Mucosa of descending colon (tissue), 3 donors: Measurements from ENCODE around the gene SNX24. TPM values are rescaled to one million over a fixed set of nuclear protein-coding genes. Genes with fewer than 3 reads are reported as not detected.
"Not testable (repeated sequence)": the region's sequence is repeated elsewhere in the genome, so short reads cannot be mapped to it uniquely, and the experiment has no call there.

ENCODE experiments used
- ATAC-seq: fragments of 200-7000 bp; cut with Tn5 transposase; one replicate; pipeline ENCODE4 v1.9.1; 2020; ENCODE audit warnings: mild to moderate bottlenecking, moderate library complexity
- DNase-seq, 3 donors: peaks; one replicate each; pipeline ENCODE4 v3.0.0-alpha.2; 2020
- H3K36me3 ChIP-seq: fragments of 200-600 bp; one replicate; pipeline ENCODE4 v1.8.0; 2021; ENCODE audit warnings: low read depth, mild to moderate bottlenecking
- H3K4me1 ChIP-seq: fragments of 200-600 bp; one replicate; pipeline ENCODE4 v1.8.0; 2021; ENCODE audit warnings: low read depth, mild to moderate bottlenecking
- H3K4me3 ChIP-seq: fragments of 200-600 bp; one replicate; pipeline ENCODE4 v1.8.0; 2021; ENCODE audit warnings: mild to moderate bottlenecking
- H3K9me3 ChIP-seq: fragments of 200-600 bp; one replicate; pipeline ENCODE4 v1.8.0; 2021; ENCODE audit warnings: mild to moderate bottlenecking
- intact Hi-C, 2 donors: fragments of 100-400 bp; cut with DNase I in 1 of 2; cut with micrococcal nuclease in 1 of 2; formaldehyde crosslinking; loops; one replicate each; pipeline versions ENCODE4 v1.11.0 to v1.11.1; 2022; cut with DNase I, micrococcal nuclease
- total RNA-seq, 3 donors: library from RNA; stranded (reverse); fragmentation: NEBNext Ultra II Directional in 2 of 3; extraction: Animal tissue kit (Norgen Biotek cat#: 25700) in 2 of 3; gene quantifications; one replicate each; pipeline versions ENCODE4 v1.2.1 to v1.2.4, GENCODE V29; 2021 to 2023
- TF ChIP-seq, protein P1 (sequence below): fragments of 200-600 bp; IDR thresholded peaks from one replicate; pipeline ENCODE4 v1.8.0; 2022; ENCODE audit warnings: antibody characterized with exemption, mild to moderate bottlenecking
- donor health status: DM: no; HTN: no; CAD: no; lungs with moderate emphysema.
- donor health status: DM: no; HTN: no; CAD: no.
- donor health status: DM: no; HTN: yes; CAD: no.

The SNX24 gene
- total RNA-seq, 3 donors from 2014 or later: 15.4 to 17.5 (median 15.7) TPM

DNA sequence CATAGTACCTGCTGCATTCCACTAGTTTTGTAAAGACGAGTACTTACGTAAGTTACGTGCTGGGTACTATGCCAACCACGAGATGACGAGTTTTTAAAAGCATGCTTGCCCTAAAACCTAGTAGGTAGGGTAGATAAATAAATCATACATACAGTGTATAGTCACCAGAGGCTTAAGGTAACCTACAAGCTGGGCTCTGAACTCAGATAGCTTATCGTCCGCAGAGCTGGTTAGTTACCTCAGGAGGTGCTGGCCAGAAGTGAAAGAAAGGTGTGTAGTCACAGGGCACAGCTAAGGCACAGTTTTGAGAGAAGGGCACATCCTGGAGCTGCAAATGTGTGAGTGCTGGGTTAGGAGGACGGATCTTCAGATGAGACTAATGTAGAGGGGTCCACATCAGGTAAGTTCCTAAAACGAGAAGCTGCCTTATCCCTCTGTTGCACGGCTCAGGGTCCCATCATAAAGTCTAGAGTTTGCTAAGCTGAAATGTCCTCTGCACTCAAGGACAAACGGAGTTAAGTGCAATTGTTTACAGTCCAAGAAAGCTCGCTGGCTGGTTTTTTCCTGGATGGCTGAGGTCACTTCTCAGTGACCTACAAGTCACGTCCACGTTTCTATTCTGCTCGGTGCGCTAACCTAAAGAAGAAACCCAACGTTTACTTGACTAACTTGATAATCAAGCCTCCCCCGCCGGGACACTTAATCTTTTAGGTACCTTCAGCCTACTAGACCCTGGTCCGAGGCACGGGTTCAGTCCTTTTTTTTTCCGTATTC, 1.1 kb upstream of the SNX24 start:
- H3K9me3 ChIP-seq: no peaks in the 10 kb centered on the region
- ATAC-seq (peak; percentile 50), DNase-seq (peak in 1 of 3 donors; percentile 51)
- H3K36me3 ChIP-seq: no peaks in the 10 kb centered on the region
- H3K4me1 ChIP-seq: peaks cover 7% of the 10 kb centered on the region
- intact Hi-C loops: no loop called here
- TF ChIP-seq, protein P1, sequence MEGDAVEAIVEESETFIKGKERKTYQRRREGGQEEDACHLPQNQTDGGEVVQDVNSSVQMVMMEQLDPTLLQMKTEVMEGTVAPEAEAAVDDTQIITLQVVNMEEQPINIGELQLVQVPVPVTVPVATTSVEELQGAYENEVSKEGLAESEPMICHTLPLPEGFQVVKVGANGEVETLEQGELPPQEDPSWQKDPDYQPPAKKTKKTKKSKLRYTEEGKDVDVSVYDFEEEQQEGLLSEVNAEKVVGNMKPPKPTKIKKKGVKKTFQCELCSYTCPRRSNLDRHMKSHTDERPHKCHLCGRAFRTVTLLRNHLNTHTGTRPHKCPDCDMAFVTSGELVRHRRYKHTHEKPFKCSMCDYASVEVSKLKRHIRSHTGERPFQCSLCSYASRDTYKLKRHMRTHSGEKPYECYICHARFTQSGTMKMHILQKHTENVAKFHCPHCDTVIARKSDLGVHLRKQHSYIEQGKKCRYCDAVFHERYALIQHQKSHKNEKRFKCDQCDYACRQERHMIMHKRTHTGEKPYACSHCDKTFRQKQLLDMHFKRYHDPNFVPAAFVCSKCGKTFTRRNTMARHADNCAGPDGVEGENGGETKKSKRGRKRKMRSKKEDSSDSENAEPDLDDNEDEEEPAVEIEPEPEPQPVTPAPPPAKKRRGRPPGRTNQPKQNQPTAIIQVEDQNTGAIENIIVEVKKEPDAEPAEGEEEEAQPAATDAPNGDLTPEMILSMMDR: no peak
- H3K4me3 ChIP-seq: no peak overlapping the region

DNA sequence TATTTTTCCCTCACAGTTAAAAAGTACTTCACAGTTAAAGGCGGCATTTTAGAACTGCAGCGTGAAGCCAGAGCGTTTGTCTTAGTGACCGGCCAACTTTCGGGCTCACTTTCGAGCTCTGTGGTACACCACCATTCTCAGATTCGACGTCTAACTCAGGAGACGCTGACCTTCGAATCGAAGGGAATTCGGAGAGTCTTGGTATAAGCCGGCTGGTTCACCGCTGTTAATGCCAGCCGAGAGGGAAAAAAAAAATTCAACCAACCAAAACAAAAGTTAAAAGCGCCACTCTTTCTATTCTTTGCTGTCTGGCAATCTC, 544 bp upstream of the SNX24 start:
- TF ChIP-seq, protein P1: no peak
- DNase-seq (no peak), ATAC-seq (peak; percentile 12)
- peak overlapping the region; percentile 67 for H3K4me3 ChIP-seq
- no peaks in the 10 kb centered on the region for H3K9me3 ChIP-seq
- peaks cover 7% of the 10 kb centered on the region for H3K4me1 ChIP-seq
- intact Hi-C loops: no loop called here
- H3K36me3 ChIP-seq: no peaks in the 10 kb centered on the region

DNA sequence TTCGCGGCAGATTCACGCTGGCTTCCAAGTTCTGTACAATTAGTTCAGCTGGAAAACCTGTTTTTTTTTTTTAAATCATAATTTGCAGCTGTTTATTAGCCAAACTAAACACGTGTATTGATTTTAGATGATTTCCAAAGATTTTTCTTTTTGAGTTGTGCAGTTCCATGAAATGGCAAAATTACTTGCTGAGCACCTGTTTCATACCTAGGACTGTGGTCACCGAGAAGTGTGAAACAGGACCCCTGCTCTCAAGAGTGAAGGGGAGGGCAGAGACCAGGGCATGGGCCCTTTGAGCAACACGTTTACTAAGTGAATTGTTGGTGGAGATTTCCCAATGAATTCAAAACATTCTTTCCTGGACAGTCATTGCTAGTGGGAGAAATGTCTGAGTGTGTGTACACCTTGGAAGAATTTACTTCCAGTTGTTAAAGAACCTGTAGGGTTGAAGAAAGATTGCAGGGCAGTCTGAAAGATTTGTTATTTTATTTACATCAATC, 688 bp downstream of the SNX24 start:
- Histone ChIP-seq H3K36me3 (no peaks in the 10 kb centered on the region), H3K9me3 (no peaks in the 10 kb centered on the region), H3K4me3 (peak overlapping the region; percentile 67), H3K4me1 (peaks cover 7% of the 10 kb centered on the region)
- DNase-seq: no peak
- TF ChIP-seq, protein P1: no peak
- intact Hi-C loops: no loop called here
- ATAC-seq: no peak

DNA sequence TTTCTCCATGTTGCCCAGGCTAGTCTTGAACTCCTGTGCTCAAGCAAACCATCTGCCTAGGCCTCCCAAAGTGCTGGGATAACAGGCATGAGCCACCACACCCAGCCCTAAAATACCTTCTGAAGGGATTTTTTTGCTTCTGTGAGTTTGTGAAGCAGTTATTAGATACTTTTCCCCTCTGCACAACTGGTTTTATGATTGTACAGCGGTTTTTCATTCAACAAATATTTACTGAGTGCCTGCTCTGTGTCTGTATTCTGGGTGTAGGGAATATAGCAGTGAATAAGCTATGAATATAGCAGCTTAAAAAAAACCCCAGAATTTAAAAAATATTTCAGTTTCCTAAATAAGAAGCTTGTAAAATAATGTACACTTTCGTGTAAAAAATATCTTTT, 2.3 kb downstream of the SNX24 start:
- TF ChIP-seq, protein P1: no peak
- Histone ChIP-seq H3K4me3 (no peak overlapping the region), H3K9me3 (no peaks in the 10 kb centered on the region), H3K36me3 (no peaks in the 10 kb centered on the region), H3K4me1 (peaks cover 7% of the 10 kb centered on the region)
- intact Hi-C loops: no loop called here
- ATAC-seq: no peak
- no peak for DNase-seq

DNA sequence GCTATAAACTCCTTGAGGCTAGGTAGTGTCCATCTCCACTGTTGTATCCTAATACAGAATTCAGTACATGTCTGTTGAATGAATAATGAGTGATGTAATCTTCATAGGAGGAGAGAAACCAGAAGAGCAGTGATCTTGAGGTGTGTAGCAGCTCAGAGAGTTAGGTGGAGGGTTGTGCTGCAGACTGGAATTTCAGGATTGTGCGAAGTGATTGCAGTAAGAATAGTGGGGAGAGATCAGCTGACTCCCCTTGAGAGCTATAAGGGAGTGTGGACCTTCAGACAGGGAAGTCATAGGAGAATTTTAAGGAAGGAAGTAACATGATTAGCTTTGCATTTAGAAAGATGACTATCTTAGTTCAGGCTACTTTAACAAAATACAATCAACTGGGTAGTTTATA, 4.4 kb downstream of the SNX24 start:
- intact Hi-C loops: no loop called here
- TF ChIP-seq, protein P1: no peak
- Histone ChIP-seq H3K4me1 (peaks cover 3% of the 10 kb centered on the region), H3K9me3 (no peaks in the 10 kb centered on the region), H3K4me3 (no peak overlapping the region), H3K36me3 (no peaks in the 10 kb centered on the region)
- no peak for DNase-seq
- ATAC-seq: no peak

DNA sequence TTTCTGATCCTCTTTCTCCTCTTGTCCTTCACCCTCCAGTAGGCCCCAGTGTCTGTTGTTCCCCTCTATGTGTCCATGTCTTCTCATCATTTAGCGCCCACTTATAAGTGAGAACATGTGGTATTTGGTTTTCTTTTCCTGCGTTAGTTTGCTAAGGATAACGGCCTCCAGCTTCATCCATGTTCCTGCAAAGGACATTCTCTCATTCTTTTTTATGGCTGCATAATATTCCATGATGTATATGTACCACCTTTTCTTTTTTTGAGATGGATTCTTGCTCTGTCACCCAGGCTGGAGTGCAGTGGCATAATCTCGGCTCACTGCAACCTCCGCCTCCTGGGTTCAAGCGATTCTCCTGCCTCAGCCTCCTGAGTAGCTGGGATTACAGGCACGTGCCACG, 12.1 kb downstream of the SNX24 start:
- ATAC-seq, DNase-seq, H3K4me3 ChIP-seq, intact Hi-C loops, H3K36me3 ChIP-seq, H3K4me1 ChIP-seq, H3K9me3 ChIP-seq: not testable (repeated sequence)
